H1 (cell line): ENCODE data around the gene KCNB1. TPM values are rescaled to one million over a fixed set of nuclear protein-coding genes. Genes with fewer than 3 reads are reported as not detected.

Experiments
- CTCF ChIA-PET: fragments of 300-600 bp; sonication (Branson Sonifier 250); formaldehyde crosslinking; loops from one replicate; lab custom pipeline; 2021; ENCODE audit not compliant: partially characterized antibody; lab: Charles Lee
- POLR2A ChIA-PET: fragments of 300-600 bp; sonication (Branson Sonifier 250); formaldehyde crosslinking; loops from one replicate; lab custom pipeline; 2021; ENCODE audit warnings: inconsistent platforms; ENCODE audit not compliant: partially characterized antibody; lab: Charles Lee
- DNase-seq, 2 experiments: peaks; one replicate each; pipeline versions ENCODE4 v3.0.0 to v3.0.0-alpha.2; 2010 to 2022; ENCODE audit warnings: low spot score in 2 of 2, low read depth in 1 of 2, mixed read lengths in 1 of 2
- FAIRE-seq: peaks from 2 replicates; lab custom pipeline; 2011; peaks lifted over from hg19 to GRCh38; lab: Jason Lieb, UNC
- H2AFZ ChIP-seq: 2 replicates; pipeline ENCODE4 v1.8.1; 2012; ENCODE audit warnings: low read length, inconsistent platforms
- H2AK5ac ChIP-seq: 2 replicates; pipeline ENCODE4 v1.6.1; 2013; ENCODE audit warnings: low read depth, low read length
- H2BK120ac ChIP-seq: replicated peaks from 2 replicates; pipeline ENCODE3; 2013; ENCODE audit warnings: low read depth, low read length, inconsistent platforms
- H2BK12ac ChIP-seq: 2 replicates; pipeline ENCODE4 v1.6.1; 2013; ENCODE audit warnings: low read depth, low read length
- H2BK15ac ChIP-seq: 2 replicates; pipeline ENCODE4 v1.6.1; 2013; ENCODE audit warnings: low read length
- H2BK20ac ChIP-seq: 2 replicates; pipeline ENCODE4 v1.6.1; 2013; ENCODE audit warnings: low read length
- H2BK5ac ChIP-seq: 2 replicates; pipeline ENCODE4 v1.6.1; 2013; ENCODE audit warnings: low read depth, low read length
- H3K14ac ChIP-seq: 2 replicates; pipeline ENCODE4 v1.6.1; 2013; ENCODE audit warnings: inconsistent platforms; ENCODE audit not compliant: insufficient read length
- H3K18ac ChIP-seq: 2 replicates; pipeline ENCODE4 v1.6.1; 2013; ENCODE audit warnings: low read length; ENCODE audit errors: extremely low read depth
- H3K23ac ChIP-seq: 2 replicates; pipeline ENCODE4 v1.6.1; 2013; ENCODE audit warnings: inconsistent platforms; ENCODE audit not compliant: insufficient read length
- H3K23me2 ChIP-seq: 2 replicates; pipeline ENCODE4 v1.6.1; 2013; ENCODE audit warnings: low read depth, low read length
- H3K27ac ChIP-seq: 2 replicates; pipeline ENCODE4 v1.6.1; 2011; ENCODE audit warnings: low read depth, low read length, inconsistent platforms
- H3K27me3 ChIP-seq, 4 experiments: replicated peaks in 1 of 4; 1 replicate in 1 of 4; 2 replicates in 3 of 4; pipeline versions ENCODE4 v1.6.1 to v1.8.1; 2011 to 2013; ENCODE audit warnings: low read length in 3 of 4, mild to moderate bottlenecking in 3 of 4, inconsistent platforms in 2 of 4, mixed read lengths in 2 of 4, moderate library complexity in 1 of 4; ENCODE audit not compliant: control insufficient read depth in 3 of 4, insufficient read depth in 3 of 4; ENCODE audit errors: extremely low read depth in 1 of 4
- H3K36me3 ChIP-seq, 4 experiments: 2 replicates each; pipeline versions ENCODE4 v1.6.1 to v1.8.1; 2011 to 2013; ENCODE audit warnings: mild to moderate bottlenecking in 4 of 4, low read length in 3 of 4, moderate library complexity in 2 of 4, control low read depth in 1 of 4, inconsistent platforms in 1 of 4; ENCODE audit not compliant: insufficient read depth in 4 of 4, control insufficient read depth in 2 of 4
- H3K4ac ChIP-seq: replicated peaks from 2 replicates; pipeline ENCODE3; 2013; ENCODE audit warnings: low read length, low read depth, mixed read lengths, inconsistent platforms; ENCODE audit not compliant: insufficient read length
- H3K4me1 ChIP-seq, 4 experiments: replicated peaks in 1 of 4; 1 replicate in 1 of 4; 2 replicates in 3 of 4; pipeline versions ENCODE4 v1.6.1 to v1.8.1; 2011 to 2013; ENCODE audit warnings: low read length in 3 of 4, inconsistent platforms in 2 of 4, mixed read lengths in 1 of 4; ENCODE audit not compliant: insufficient read depth in 4 of 4, control insufficient read depth in 3 of 4
- H3K4me2 ChIP-seq, 2 experiments: 2 replicates each; pipeline versions ENCODE4 v1.6.1 to v1.8.1; 2011 to 2013; ENCODE audit warnings: low read depth in 2 of 2, low read length in 2 of 2, control low read depth in 1 of 2, inconsistent platforms in 1 of 2, mild to moderate bottlenecking in 1 of 2; ENCODE audit not compliant: insufficient read depth in 1 of 2
- H3K4me3 ChIP-seq, 4 experiments: fragments of 200-600, 300-600 bp in 1 of 4; sonication (generic), shearing (Covaris generic), sonication (Bioruptor Twin) in 1 of 4; 2 replicates each; pipeline versions ENCODE4 v1.5.1 to v1.8.1; 2011 to 2016; ENCODE audit warnings: low read length in 4 of 4, low read depth in 3 of 4, control low read depth in 2 of 4, inconsistent platforms in 2 of 4, mild to moderate bottlenecking in 2 of 4, mixed read lengths in 1 of 4, moderate library complexity in 1 of 4; ENCODE audit not compliant: insufficient read depth in 2 of 4; ENCODE audit errors: extremely low read depth in 1 of 4
- H3K56ac ChIP-seq: replicated peaks from 2 replicates; pipeline ENCODE3; 2013; ENCODE audit warnings: low read depth, mild to moderate bottlenecking, mixed read lengths, low read length, inconsistent platforms; ENCODE audit not compliant: insufficient read length
- H3K79me1 ChIP-seq: 2 replicates; pipeline ENCODE4 v1.6.1; 2013; ENCODE audit warnings: low read depth, low read length, control low read depth
- H3K79me2 ChIP-seq, 2 experiments: 2 replicates each; pipeline versions ENCODE4 v1.6.1 to v1.8.1; 2012 to 2013; ENCODE audit warnings: low read length in 2 of 2, mild to moderate bottlenecking in 2 of 2, inconsistent platforms in 1 of 2; ENCODE audit not compliant: insufficient read depth in 2 of 2, control insufficient read depth in 1 of 2
- H3K9ac ChIP-seq, 4 experiments: replicated peaks in 1 of 4; 1 replicate in 1 of 4; 2 replicates in 3 of 4; pipeline versions ENCODE4 v1.6.1 to v1.8.1; 2011 to 2013; ENCODE audit warnings: low read depth in 3 of 4, low read length in 3 of 4, control low read depth in 2 of 4, mild to moderate bottlenecking in 2 of 4, moderate library complexity in 2 of 4, inconsistent platforms in 1 of 4; ENCODE audit errors: extremely low read depth in 1 of 4
- H3K9me3 ChIP-seq, 2 experiments: 2 replicates each; pipeline versions ENCODE4 v1.6.1 to v1.8.1; 2012 to 2013; ENCODE audit warnings: mild to moderate bottlenecking in 2 of 2, moderate library complexity in 2 of 2, control low read depth in 1 of 2, inconsistent platforms in 1 of 2, low read depth in 1 of 2, low read length in 1 of 2, mixed read lengths in 1 of 2; ENCODE audit not compliant: insufficient read depth in 2 of 2
- H4K20me1 ChIP-seq, 2 experiments: replicated peaks in 1 of 2; 2 replicates each; pipeline versions ENCODE3 to v1.8.1; 2011 to 2013; ENCODE audit warnings: inconsistent platforms in 2 of 2, low read length in 2 of 2, mild to moderate bottlenecking in 1 of 2; ENCODE audit not compliant: insufficient read depth in 2 of 2, control insufficient read depth in 1 of 2
- H4K5ac ChIP-seq: 2 replicates; pipeline ENCODE4 v1.6.1; 2013; ENCODE audit warnings: low read length, low read depth, mixed read lengths, inconsistent platforms; ENCODE audit not compliant: insufficient read length
- H4K8ac ChIP-seq: 2 replicates; pipeline ENCODE4 v1.8.0; 2013; ENCODE audit warnings: mild to moderate bottlenecking, moderate library complexity, low read length, inconsistent platforms; ENCODE audit not compliant: insufficient read depth; ENCODE audit errors: extremely low read depth
- H4K91ac ChIP-seq: replicated peaks from 2 replicates; pipeline ENCODE3; 2013; ENCODE audit warnings: low read length, mixed read lengths, inconsistent platforms; ENCODE audit not compliant: insufficient read length
- ATF3 ChIP-seq: IDR thresholded peaks from 2 replicates; pipeline ENCODE4 v1.6.1; 2011; ENCODE audit warnings: low read depth, mild to moderate bottlenecking, low read length; ENCODE audit not compliant: insufficient read depth
- BACH1 ChIP-seq: IDR thresholded peaks from 2 replicates; pipeline ENCODE4 v1.6.1; 2012; ENCODE audit warnings: low read length, improper control_type of control experiment
- CEBPB ChIP-seq: IDR thresholded peaks from 2 replicates; pipeline ENCODE4 v1.6.1; 2012; ENCODE audit warnings: low read depth, low read length
- EZH2 ChIP-seq: fragments of 200-600 bp; sonication (generic); IDR thresholded peaks from 2 replicates; pipeline ENCODE4 v1.7.1; 2012; ENCODE audit warnings: low read depth, mild to moderate bottlenecking, moderate library complexity, low read length, inconsistent platforms; ENCODE audit not compliant: severe bottlenecking
- GTF2F1 ChIP-seq: IDR thresholded peaks from 2 replicates; pipeline ENCODE4 v1.6.1; 2012; ENCODE audit warnings: low read depth, low read length, improper control_type of control experiment, borderline replicate concordance
- KDM5A ChIP-seq: fragments of 200-600 bp; IDR thresholded peaks from 2 replicates; pipeline ENCODE4 v1.7.1; 2012; ENCODE audit warnings: mild to moderate bottlenecking, low read length, inconsistent platforms, mixed read lengths
- MAX ChIP-seq: IDR thresholded peaks from 2 replicates; pipeline ENCODE4 v1.6.1; 2012; ENCODE audit warnings: inconsistent platforms
- POU5F1 ChIP-seq: IDR thresholded peaks from 2 replicates; pipeline ENCODE4 v1.6.1; 2011; ENCODE audit warnings: low read depth, mild to moderate bottlenecking, low read length, moderate library complexity
- RAD21 ChIP-seq, 2 experiments: IDR thresholded peaks in 1 of 2; conservative IDR thresholded peaks in 1 of 2; 2 replicates each; pipeline ENCODE4 v1.6.1; 2011; ENCODE audit warnings: low read depth in 2 of 2, low read length in 2 of 2, improper control_type of control experiment in 1 of 2, inconsistent platforms in 1 of 2, mild to moderate bottlenecking in 1 of 2, moderate library complexity in 1 of 2
- SIN3A ChIP-seq, 2 experiments: IDR thresholded peaks in 1 of 2; conservative IDR thresholded peaks in 1 of 2; 2 replicates each; pipeline ENCODE4 v1.6.1; 2011 to 2012; ENCODE audit warnings: low read length in 2 of 2, improper control_type of control experiment in 1 of 2, low read depth in 1 of 2, mild to moderate bottlenecking in 1 of 2
- SIX5 ChIP-seq: IDR thresholded peaks from 2 replicates; pipeline ENCODE4 v1.6.1; 2011; ENCODE audit warnings: mild to moderate bottlenecking, low read depth, low read length
- WGBS, 2 experiments: shearing (Covaris generic) in 1 of 2; methylation state at CpG; one replicate each; pipeline versions ENCODE4 v1.1.6 to v1.1.7; 2013 to 2015; ENCODE audit warnings: low lambda C conversion rate in 2 of 2, mixed read lengths in 2 of 2, inconsistent platforms in 1 of 2, low coverage in 1 of 2, missing lambda C conversion rate in 1 of 2; ENCODE audit not compliant: insufficient replicate concordance in 2 of 2, insufficient coverage in 1 of 2, insufficient read length in 1 of 2; ENCODE audit errors: extremely low coverage in 1 of 2, missing lambda C conversion rate in 1 of 2; 5-methylcytosine and 5-hydroxymethylcytosine counted together
- polyA plus RNA-seq, 7 experiments: library from polyadenylated mRNA; depleted of rRNA in 3 of 7; stranded (reverse) in 5 of 7; unstranded in 2 of 7; fragments of >200 nt in 5 of 7; fragments of 200-250 nt in 2 of 7; gene quantifications; 1 replicate in 5 of 7; 2 replicates in 1 of 7; 4 replicates in 1 of 7; pipeline versions ENCODE4 v1.2.1 to v1.2.3, GENCODE V29; 2011 to 2013; ENCODE audit warnings: missing spikeins in 2 of 7, mixed read lengths in 2 of 7
- total RNA-seq: library from RNA; stranded (reverse); fragmentation: NEBNext Ultra II Directional; extraction: Animal tissue kit (Norgen Biotek cat#: 25700); gene quantifications from 2 replicates; pipeline ENCODE4 v1.2.1, GENCODE V29; 2021

The KCNB1 gene
- total and polyA plus RNA-seq, 2 of the 8 experiments (the other 6 are each of a cell fraction or from before 2014, with no cell fraction given) = 0.58 to 0.67 TPM

- 86% methylated on average over 3 of the region's 3 CpGs; no CpG with 5 or more reads in 1 of the 2 experiments for WGBS, 2 experiments
- H4K91ac ChIP-seq = no peak overlapping the region
- CTCF ChIA-PET = interaction anchor here (0.9 to 5.1 kb wide), 9 partner anchors 13 to 134 kb away, joined by 3 to 37 read pairs (median 4); no protein-coding TSS in a partner anchor
These were observed 78.0 kb downstream of the KCNB1 start for GRCh38 chr20:49404461-49404860.

More at GRCh38 chr20:49404461-49404860, 78.0 kb downstream of the KCNB1 start:
- Histone ChIP-seq H2BK15ac (no peak overlapping the region), H4K8ac (no peak overlapping the region), H2BK12ac (no peak overlapping the region), H3K56ac (no peak overlapping the region), H2BK120ac (no peak overlapping the region), H3K23ac (no peak overlapping the region), H4K20me1 (no peaks in the 10 kb centered on the region), H4K5ac (no peak overlapping the region), H3K27me3 (no peaks in the 10 kb centered on the region; a peak in 1 of 7 replicates), H3K23me2 (no peaks in the 10 kb centered on the region), H3K4ac (no peak overlapping the region), H3K9me3 (no peaks in the 10 kb centered on the region), H2AFZ (no peak overlapping the region), H3K36me3 (no peaks in the 10 kb centered on the region), H3K14ac (no peak overlapping the region), H2BK5ac (no peak overlapping the region), H2BK20ac (no peak overlapping the region), H3K4me1 (peaks cover 0 to 6% (median 0%) of the 10 kb centered on the region in 4 experiments; a peak in 2 of 7 replicates), H3K4me2 (no peak overlapping the region), H2AK5ac (no peak overlapping the region), H3K18ac (no peak overlapping the region), H3K27ac (no peak overlapping the region), H3K9ac (no peak overlapping the region), H3K4me3 (no peak overlapping the region), H3K79me1 (no peaks in the 10 kb centered on the region), H3K79me2 (no peaks in the 10 kb centered on the region)
- DNase-seq = no peak
- TF ChIP-seq ATF3 (no peak), POU5F1 (no peak), BACH1 (no peak), MAX (no peak), EZH2 (no peak), SIX5 (no peak), GTF2F1 (no peak), CEBPB (no peak), RAD21 (IDR thresholded peaks at IDR 0.05 in 1 of 2, conservative IDR thresholded peaks at IDR 0.05 in 1 of 2; ENCODE audit: low read depth in 2 of 2, low read length in 2 of 2) (no peak), SIN3A (conservative IDR thresholded peaks at IDR 0.05 in 1 of 2, IDR thresholded peaks at IDR 0.05 in 1 of 2; ENCODE audit: low read depth in 1 of 2, low read length in 2 of 2) (no peak), KDM5A (no peak)
- POLR2A ChIA-PET = interaction anchor here (0.7 kb wide), 1 partner anchor 47 kb away, joined by 3 read pairs; no protein-coding TSS in a partner anchor
- no peak for FAIRE-seq
